GM10248 (cell line): ENCODE data around the gene ZNF816.
"Not testable (repeated sequence)": the region's sequence is repeated elsewhere in the genome, so short reads cannot be mapped to it uniquely, and the experiment has no call there.

Source experiments
- CTCF ChIA-PET: fragments of 300-600 bp; sonication (Branson Sonifier 250); formaldehyde crosslinking; extraction: SDS; loops from one replicate; lab custom pipeline; 2021; ENCODE audit warnings: antibody characterized with exemption; lab: Yijun Ruan, JAX
- POLR2A ChIA-PET: fragments of 350-650 bp; sonication (Branson Sonifier 250); formaldehyde crosslinking; extraction: SDS; loops from one replicate; lab custom pipeline; 2020; ENCODE audit warnings: antibody characterized with exemption; lab: Yijun Ruan, JAX
- DNase-seq: peaks from one replicate; pipeline ENCODE4 v3.0.0; 2012; ENCODE audit errors: extremely low spot score
- CTCF ChIP-seq: IDR thresholded peaks from 2 replicates; pipeline ENCODE4 v1.5.1; 2012; ENCODE audit warnings: mild to moderate bottlenecking, low read depth; ENCODE audit errors: extremely low read depth, missing control alignments, control extremely low read depth

The ZNF816 gene

GRCh38 chr19:52948025-52948770 is 14.5 kb downstream of the ZNF816 start:
- no peak for DNase-seq
- TF ChIP-seq CTCF: no peak
- CTCF ChIA-PET: no interaction called here
- POLR2A ChIA-PET: no interaction called here

GRCh38 chr19:52946322-52947310 is 16.1 kb downstream of the ZNF816 start:
- ChIA-PET POLR2A (no interaction called here), CTCF (interaction anchor here (1.9 kb wide), 1 partner anchor 15 kb away, joined by 11 read pairs; the partner anchor contains the start of gene ZNF816)
- DNase-seq: peak; percentile 10
- TF ChIP-seq CTCF: no peak

- DNase-seq: no peak
- ChIA-PET POLR2A (no interaction called here), CTCF (interaction anchor here (1.9 kb wide), 1 partner anchor 16 kb away, joined by 11 read pairs; the partner anchor contains the start of gene ZNF816)
Measured at GRCh38 chr19:52945652-52946321, 16.9 kb downstream of the ZNF816 start.

GRCh38 chr19:52944703-52945493 is 17.8 kb downstream of the ZNF816 start:
- POLR2A ChIA-PET, CTCF ChIA-PET, DNase-seq: not testable (repeated sequence)

More at GRCh38 chr19:52945652-52946321, 16.9 kb downstream of the ZNF816 start:
- no peak for TF ChIP-seq CTCF

- DNase-seq: no peak
- ChIA-PET CTCF (no interaction called here), POLR2A (no interaction called here)
- TF ChIP-seq CTCF: no peak
Measured at GRCh38 chr19:52943884-52944643, 18.6 kb downstream of the ZNF816 start.
